GM19035 (cell line): ENCODE data around the gene KCMF1.

Experiments
- ATAC-seq: cut with Tn5 transposase; IDR thresholded peaks from one replicate; pipeline ENCODE4 v1.9.1; 2021; ENCODE audit not compliant: unreplicated experiment

KCMF1 gene

DNA sequence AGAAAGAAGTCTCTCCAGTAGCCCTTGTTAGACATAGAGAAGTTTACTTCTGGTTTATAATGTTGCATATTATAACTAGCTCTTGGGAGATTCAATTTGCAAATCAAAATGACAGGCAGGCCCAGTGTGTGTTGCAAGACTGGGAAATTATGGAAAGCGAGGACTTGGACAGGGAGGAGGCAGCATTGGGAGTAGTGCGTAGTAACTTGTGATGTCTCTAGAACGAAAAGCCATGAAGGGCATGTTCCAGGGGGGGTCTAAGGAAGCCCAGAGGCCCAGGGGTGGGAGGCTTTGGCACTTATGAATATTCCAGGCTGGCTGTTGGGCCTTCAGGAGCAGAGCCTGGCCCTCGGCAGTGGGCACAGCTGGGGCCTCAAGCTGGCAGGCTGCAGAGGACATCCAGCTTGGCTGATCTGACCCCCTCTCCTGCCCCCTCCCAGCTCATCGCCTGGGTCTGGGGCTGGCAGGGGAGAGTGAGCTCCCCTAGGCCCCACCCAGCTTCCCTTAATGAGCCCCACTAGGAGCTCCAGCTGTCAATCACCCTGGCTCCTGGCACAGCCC is 107.0 kb downstream of the KCMF1 start:
- ATAC-seq = no peak

DNA sequence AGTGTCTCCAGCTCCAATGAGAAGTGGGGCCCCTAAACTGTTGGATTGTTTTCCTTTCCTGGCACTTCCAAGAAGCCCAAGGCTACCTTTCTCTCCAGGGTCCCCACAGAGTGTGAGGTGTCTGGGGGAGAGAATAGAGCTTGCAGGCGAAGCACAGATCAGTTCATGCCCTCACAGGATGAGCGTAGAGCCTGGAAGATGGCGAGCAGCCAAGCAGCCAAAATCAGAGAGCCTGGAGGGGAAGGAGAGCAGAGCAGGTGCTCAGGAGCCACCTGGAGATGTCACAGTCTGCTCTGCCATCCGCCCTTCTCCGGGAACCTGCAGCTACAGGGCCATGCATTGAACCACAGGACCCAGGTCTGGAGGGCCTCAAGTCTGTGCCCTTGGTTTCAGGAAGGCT is 107.6 kb downstream of the KCMF1 start:
- ATAC-seq = no peak

DNA sequence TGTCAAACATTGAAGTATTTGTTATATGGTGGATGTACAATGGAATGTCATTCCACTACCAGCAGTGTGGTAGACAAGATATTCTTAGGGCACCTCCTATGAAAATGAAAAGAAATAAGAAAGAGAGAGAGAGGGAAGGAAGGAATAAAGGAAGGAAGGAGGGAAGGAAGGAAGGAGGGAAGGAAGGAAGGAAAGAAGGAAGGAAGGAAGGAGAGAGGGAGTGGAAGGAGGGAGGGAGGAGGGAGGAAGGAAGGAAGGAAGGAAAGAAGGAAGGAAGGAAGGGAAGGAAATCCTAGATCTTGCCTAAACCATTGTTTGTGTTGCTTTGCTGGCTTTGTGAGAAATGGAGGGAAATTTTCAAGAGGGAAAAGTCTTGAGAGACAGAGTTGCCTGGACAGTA is 112.1 kb downstream of the KCMF1 start:
- ATAC-seq = no peak

DNA sequence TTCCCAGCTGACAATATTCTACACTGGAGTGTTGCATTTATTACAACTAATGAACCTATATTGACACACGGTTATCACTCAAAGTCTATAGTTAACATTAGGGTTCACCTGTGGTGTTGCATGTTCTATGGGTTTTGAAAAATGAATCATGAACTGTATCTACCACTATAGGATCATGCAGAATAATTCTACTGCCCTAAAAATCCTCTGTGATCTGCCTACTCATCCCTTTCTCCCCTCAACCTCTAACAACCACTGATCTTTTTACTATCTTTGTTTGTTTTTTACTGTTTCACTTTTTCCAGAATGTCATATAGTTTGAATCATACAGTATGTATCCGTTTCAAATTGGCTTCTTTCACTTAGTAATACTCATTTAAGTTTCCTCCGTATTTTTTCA is 114.6 kb downstream of the KCMF1 start:
- ATAC-seq = no peak

DNA sequence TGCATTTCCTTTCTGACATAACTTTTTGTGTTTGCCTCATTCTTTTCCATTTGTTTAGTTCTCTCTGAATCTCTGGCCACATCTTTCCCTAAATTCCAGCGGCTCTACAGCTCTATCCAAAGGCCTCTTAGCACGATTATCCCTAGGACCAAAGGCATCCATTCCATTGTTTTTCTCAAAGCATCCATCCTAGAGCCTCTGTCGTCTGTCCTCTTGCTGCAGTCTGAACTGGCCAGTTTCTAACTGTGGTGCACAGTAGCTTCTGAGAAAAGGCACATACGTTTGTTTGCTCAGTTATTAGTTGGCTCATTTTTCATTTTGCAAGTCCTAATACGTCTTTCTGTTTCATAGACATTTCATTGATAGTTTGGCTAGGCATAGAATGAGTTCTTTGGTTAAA is 116.6 kb downstream of the KCMF1 start:
- no peak for ATAC-seq

DNA sequence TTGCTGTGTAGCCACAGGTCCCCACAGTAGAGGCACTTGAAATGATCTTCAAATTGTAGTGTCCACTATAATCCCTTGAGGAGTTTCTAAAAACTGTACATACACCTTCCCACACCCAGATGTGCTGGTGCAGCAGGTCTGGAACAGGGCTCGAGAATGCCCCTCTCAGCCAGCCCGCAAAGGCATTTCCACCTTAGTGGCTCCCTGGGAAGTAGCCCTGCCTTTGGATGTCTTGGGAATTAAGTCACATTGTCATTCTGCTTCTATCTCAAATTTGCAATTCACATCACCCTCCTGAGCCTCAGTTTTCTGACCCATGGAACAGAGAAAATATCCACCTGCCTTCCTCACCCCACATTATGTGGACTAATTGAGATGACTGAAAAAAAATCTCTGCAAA is 118.0 kb downstream of the KCMF1 start:
- no peak for ATAC-seq

DNA sequence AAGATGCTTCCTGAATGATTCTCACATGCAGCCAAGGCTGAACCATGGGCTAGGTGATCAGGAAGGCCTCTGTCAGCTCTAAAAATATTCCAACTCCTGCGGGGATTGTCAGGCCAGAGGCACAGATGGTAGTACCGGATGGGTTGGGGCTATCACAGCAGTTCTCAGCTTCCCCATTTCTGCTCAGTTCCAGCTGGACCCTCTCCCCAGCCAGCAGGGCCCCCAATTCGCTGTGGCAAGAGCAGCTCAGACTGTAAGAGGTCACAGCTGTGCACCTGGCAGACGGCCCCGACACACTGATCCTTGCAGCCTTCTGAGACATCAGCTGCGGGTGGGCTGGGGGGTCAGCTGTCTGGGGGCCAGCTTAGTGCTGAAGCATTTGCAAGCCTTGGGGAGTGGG is 118.6 kb downstream of the KCMF1 start:
- ATAC-seq = no peak

DNA sequence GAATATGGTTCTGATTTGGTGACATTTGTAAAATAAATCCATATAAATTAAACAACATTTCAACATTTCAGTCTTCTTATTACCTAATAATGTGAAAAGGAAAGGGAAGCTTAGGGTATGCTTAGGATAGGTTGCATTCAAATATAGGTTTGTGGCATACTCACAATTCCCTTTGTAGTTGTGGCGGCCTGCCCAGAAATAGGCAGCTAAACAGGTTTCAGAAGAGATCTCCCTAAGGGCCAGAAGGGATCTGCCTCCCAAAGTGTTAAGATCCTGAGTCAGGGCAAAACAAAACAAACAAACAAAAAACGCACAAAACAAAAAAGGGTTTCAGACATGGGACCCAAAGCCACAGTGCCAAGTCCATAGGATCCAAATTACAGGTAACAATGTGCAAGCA is 120.9 kb downstream of the KCMF1 start:
- no peak for ATAC-seq

DNA sequence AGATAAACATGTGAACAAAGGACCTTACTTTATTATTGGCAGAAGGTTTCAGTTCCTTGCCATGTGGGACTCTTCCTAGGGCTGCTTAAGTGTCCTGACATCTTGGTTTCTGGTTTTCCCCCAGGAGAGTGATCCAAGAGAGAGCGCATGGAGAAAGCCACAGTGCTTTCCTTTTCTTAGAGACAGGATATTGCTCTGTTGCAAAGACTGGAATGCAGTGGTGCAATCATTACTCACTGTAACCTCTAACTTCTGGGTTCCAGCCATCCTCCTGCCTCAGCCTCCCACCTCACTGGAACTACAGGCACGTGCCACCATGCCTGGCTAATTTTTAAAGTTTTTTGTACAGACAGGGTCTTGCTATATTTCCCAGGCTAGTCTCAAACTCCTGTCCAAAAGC is 124.1 kb downstream of the KCMF1 start:
- ATAC-seq = no peak

DNA sequence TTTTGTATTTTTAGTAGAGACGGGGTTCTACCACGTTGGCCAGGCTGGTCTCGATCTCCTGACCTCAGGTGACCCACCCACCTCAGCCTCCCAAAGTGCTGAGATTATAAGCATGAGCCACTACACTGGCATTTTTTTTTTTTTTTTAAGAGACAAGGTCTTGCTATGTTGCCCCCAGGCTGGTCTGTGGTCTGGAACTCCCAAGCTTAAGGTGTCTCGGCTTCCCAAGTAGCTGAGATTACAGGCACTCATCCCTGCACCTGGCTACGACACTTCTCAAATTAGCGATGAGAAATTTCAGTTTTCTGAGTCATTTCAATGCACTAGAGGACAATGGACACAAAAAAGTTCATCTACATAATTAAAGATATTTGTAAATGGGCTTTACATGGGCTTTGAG is 125.7 kb downstream of the KCMF1 start:
- no peak for ATAC-seq

DNA sequence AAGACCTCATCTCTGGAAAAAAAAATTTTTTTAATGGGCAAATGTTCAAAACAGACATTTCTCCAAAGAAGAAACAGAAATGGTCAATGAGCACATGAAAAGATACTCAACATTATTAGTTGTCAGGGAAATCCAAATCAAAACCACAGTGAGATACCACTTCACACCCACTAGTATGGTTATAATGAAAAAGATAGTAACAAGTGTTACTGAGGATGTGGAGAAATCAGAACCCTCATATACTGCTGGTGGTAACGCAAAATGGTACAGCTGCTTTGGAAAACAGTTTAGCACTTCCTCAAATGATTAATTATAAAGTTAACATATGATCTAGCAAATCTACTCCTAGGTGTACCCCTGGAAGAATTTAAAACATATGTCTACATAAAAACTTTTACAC is 133.3 kb downstream of the KCMF1 start:
- ATAC-seq = no peak

DNA sequence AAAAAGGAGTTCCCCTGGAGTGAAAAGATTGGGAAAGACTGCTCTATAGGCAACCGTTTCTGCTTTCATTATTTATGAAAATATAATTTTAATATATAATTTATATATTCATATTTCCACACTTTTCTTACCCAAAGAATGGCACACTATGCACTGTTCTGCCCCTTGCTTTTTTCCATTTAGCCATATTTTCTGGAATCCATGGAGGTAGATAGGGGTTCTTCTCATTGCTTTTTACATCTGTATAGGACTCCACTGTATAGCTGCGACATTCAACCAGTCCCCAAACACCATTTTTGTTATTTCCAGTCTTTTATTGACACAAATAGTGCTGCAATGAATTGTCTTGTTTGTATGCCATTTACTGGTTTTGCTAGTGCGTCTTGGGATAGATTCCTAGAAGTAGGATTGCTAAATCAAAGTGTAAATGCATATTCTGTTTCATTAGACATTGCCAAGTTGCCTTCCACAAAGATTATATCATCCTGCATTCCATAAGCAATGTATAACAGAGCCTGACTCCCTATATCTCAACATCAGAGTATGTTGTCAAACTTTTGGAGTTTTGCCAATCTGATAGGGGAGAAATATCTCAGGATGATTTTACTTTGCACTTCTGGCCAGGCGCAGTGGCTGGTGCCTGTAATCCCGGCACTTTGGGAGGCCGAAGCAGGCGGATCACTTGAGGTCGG is 135.7 kb downstream of the KCMF1 start:
- ATAC-seq = no peak
